ENCODE measurements around the gene ADAM12.

The ADAM12 gene

DNA sequence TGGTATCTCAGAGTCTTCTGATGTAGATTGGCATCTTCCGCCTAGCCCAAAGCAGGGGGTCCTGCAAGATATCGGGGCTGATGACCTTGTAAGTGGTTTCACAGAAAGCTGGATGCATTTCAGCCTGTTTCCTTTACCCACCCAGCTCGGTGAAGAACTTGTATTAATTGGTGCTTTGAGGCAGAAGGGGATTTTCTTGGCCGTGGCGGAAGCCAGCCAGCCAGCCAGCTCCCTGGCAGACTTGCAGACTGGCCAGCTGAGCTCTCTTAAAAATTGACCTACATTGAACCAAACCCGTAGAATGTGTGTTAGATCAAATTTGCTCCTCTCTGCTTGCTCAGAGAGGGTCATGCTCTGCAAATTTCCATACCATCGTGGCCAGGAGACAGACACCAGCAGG lies 218.4 kb downstream of the ADAM12 start:
- H3K4me1 ChIP-seq (ENCODE audit: control insufficient read depth in 1 of 2, insufficient read depth in 2 of 2, low read length in 2 of 2), result no peaks in the 10 kb centered on the region
- H3K9me3 ChIP-seq (ENCODE audit: control insufficient read depth in 1 of 2, low read length in 2 of 2), result no peaks in the 10 kb centered on the region
- H3K27me3 ChIP-seq (ENCODE audit: control insufficient read depth in 1 of 2, insufficient read depth in 2 of 2, low read length in 2 of 2), result no peaks in the 10 kb centered on the region
- no peak overlapping the region for H3K4me3 ChIP-seq (ENCODE audit: low read depth in 1 of 2, low read length in 2 of 2)
- H3K27ac ChIP-seq (ENCODE audit: low read depth, low read length), result no peak overlapping the region
- no peaks in the 10 kb centered on the region for H3K36me3 ChIP-seq (ENCODE audit: control insufficient read depth in 1 of 2, insufficient read depth in 2 of 2, low read length in 2 of 2)
- H3K9ac ChIP-seq (ENCODE audit: low read depth in 1 of 2, low read length in 2 of 2), result no peak overlapping the region

GRCh38 chr10:126166797-126167196 lies 221.5 kb downstream of the ADAM12 start:
- Histone ChIP-seq H3K9me3 (ENCODE audit: control insufficient read depth in 1 of 2, low read length in 2 of 2) (no peaks in the 10 kb centered on the region), H3K9ac (ENCODE audit: low read depth in 1 of 2, low read length in 2 of 2) (no peak overlapping the region), H3K27me3 (ENCODE audit: control insufficient read depth in 1 of 2, insufficient read depth in 2 of 2, low read length in 2 of 2) (no peaks in the 10 kb centered on the region), H3K4me3 (ENCODE audit: low read depth in 1 of 2, low read length in 2 of 2) (no peak overlapping the region), H3K4me1 (ENCODE audit: control insufficient read depth in 1 of 2, insufficient read depth in 2 of 2, low read length in 2 of 2) (no peaks in the 10 kb centered on the region), H3K27ac (ENCODE audit: low read depth, low read length) (no peak overlapping the region), H3K36me3 (ENCODE audit: control insufficient read depth in 1 of 2, insufficient read depth in 2 of 2, low read length in 2 of 2) (no peaks in the 10 kb centered on the region)

DNA sequence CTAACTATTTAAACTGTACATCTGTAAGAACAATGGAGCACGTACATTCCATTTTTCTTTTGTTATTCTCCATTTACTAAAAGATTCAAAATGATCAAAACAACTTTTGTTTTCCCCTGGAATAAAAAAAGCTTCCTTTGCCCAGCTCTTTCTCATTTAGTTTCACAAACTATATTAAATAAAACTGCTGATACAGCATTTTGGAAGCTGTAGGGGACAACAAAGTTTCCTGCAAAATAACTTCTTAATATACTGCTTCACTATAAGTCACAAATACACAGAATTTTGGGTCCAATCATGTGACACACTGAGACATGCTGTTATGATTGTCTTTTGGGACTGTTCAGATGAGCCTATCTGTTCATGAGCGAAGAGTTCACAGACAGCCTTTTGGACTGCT lies 222.4 kb downstream of the ADAM12 start:
- no peaks in the 10 kb centered on the region for H3K9me3 ChIP-seq (ENCODE audit: control insufficient read depth in 1 of 2, low read length in 2 of 2)
- H3K27ac ChIP-seq (ENCODE audit: low read depth, low read length), result no peak overlapping the region
- no peaks in the 10 kb centered on the region for H3K4me1 ChIP-seq (ENCODE audit: control insufficient read depth in 1 of 2, insufficient read depth in 2 of 2, low read length in 2 of 2)
- H3K27me3 ChIP-seq (ENCODE audit: control insufficient read depth in 1 of 2, insufficient read depth in 2 of 2, low read length in 2 of 2), result no peaks in the 10 kb centered on the region
- no peaks in the 10 kb centered on the region for H3K36me3 ChIP-seq (ENCODE audit: control insufficient read depth in 1 of 2, insufficient read depth in 2 of 2, low read length in 2 of 2)
- H3K4me3 ChIP-seq (ENCODE audit: low read depth in 1 of 2, low read length in 2 of 2), result no peak overlapping the region
- no peak overlapping the region for H3K9ac ChIP-seq (ENCODE audit: low read depth in 1 of 2, low read length in 2 of 2)

DNA sequence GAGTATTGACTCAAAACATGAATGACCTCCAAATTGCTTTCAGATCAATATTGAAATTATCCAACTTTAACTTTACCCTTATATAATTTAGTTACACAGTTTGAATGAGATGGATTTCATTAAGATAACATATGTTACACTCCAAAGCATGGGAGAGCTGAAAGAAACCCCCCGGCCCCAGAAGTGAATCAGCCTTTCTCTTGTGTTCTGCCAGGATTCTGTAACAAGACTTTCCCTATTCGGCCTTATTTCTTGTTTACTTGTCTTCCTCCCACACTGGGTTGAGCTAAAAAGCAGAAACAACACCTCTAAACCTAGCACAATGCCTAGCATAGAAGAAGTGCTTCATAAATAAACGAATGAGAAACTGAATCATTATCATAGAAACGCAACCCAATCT lies 224.8 kb downstream of the ADAM12 start:
- Histone ChIP-seq H3K27me3 (ENCODE audit: control insufficient read depth in 1 of 2, insufficient read depth in 2 of 2, low read length in 2 of 2) (peaks cover 0 to 3% of the 10 kb centered on the region in 2 donors), H3K4me3 (ENCODE audit: low read depth in 1 of 2, low read length in 2 of 2) (no peak overlapping the region), H3K9me3 (ENCODE audit: control insufficient read depth in 1 of 2, low read length in 2 of 2) (no peaks in the 10 kb centered on the region), H3K36me3 (ENCODE audit: control insufficient read depth in 1 of 2, insufficient read depth in 2 of 2, low read length in 2 of 2) (no peaks in the 10 kb centered on the region), H3K4me1 (ENCODE audit: control insufficient read depth in 1 of 2, insufficient read depth in 2 of 2, low read length in 2 of 2) (no peaks in the 10 kb centered on the region), H3K27ac (ENCODE audit: low read depth, low read length) (no peak overlapping the region), H3K9ac (ENCODE audit: low read depth in 1 of 2, low read length in 2 of 2) (no peak overlapping the region)

DNA sequence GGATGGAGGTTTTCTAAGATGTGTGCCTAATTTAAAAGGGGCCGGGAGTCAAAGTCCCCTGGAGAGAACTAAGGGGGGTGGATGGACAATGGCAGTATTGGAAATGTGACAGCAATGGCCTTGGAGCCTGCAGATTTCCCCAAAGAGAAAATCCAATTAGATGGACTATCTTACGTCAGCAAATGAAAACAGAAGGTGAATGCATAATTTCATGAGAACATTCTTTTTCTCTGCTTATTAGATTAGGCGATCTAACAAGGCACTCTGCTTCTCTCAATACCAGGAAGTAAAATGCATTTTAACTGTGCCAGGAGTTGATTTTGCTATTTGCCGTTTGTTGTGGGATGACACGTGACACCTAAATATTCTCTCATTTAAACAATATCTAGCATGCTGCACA lies 226.6 kb downstream of the ADAM12 start:
- H3K4me1 ChIP-seq (ENCODE audit: control insufficient read depth in 1 of 2, insufficient read depth in 2 of 2, low read length in 2 of 2), result no peaks in the 10 kb centered on the region
- H3K27me3 ChIP-seq (ENCODE audit: control insufficient read depth in 1 of 2, insufficient read depth in 2 of 2, low read length in 2 of 2), result peaks cover 0 to 5% of the 10 kb centered on the region in 2 donors
- no peaks in the 10 kb centered on the region for H3K9me3 ChIP-seq (ENCODE audit: control insufficient read depth in 1 of 2, low read length in 2 of 2)
- no peak overlapping the region for H3K27ac ChIP-seq (ENCODE audit: low read depth, low read length)
- H3K9ac ChIP-seq (ENCODE audit: low read depth in 1 of 2, low read length in 2 of 2), result no peak overlapping the region
- no peaks in the 10 kb centered on the region for H3K36me3 ChIP-seq (ENCODE audit: control insufficient read depth in 1 of 2, insufficient read depth in 2 of 2, low read length in 2 of 2)
- H3K4me3 ChIP-seq (ENCODE audit: low read depth in 1 of 2, low read length in 2 of 2), result no peak overlapping the region

DNA sequence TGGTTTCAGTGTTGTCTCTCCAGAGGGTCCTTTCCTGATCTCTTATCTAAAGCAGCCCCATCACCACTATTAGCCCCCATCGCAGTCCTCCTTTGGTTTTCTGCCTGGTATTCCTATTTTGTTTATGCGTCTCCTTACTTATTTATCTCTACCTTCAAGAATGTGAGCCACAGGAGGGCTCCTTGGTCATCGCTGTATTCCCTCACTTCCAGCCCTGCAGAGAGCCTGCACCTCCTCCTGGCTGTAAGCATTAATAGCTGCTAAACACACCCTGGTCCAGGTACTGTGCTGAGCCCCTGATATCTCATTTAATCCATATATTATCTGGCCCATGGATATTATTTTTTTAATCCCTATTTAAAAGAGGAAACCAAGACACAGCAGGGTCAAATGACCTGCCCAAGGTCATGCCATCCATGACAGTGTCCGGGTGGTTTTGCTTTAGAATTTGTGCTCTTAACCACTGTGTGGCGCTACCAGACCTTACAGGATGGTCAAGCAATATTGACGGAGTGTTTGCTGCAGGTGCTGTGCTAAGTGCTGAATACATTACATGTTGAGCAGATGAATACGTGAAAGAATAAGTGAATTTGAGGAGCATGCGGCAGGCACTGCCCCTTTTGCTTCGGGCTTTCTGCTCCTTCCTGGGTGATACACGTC lies 227.2 kb downstream of the ADAM12 start:
- H3K9me3 ChIP-seq (ENCODE audit: control insufficient read depth in 1 of 2, low read length in 2 of 2), result no peaks in the 10 kb centered on the region
- no peaks in the 10 kb centered on the region for H3K36me3 ChIP-seq (ENCODE audit: control insufficient read depth in 1 of 2, insufficient read depth in 2 of 2, low read length in 2 of 2)
- peaks cover 0 to 5% of the 10 kb centered on the region in 2 donors for H3K27me3 ChIP-seq (ENCODE audit: control insufficient read depth in 1 of 2, insufficient read depth in 2 of 2, low read length in 2 of 2)
- H3K4me1 ChIP-seq (ENCODE audit: control insufficient read depth in 1 of 2, insufficient read depth in 2 of 2, low read length in 2 of 2), result no peaks in the 10 kb centered on the region
- H3K9ac ChIP-seq (ENCODE audit: low read depth in 1 of 2, low read length in 2 of 2), result no peak overlapping the region
- no peak overlapping the region for H3K4me3 ChIP-seq (ENCODE audit: low read depth in 1 of 2, low read length in 2 of 2)
- no peak overlapping the region for H3K27ac ChIP-seq (ENCODE audit: low read depth, low read length)

GRCh38 chr10:126160571-126160970 lies 227.7 kb downstream of the ADAM12 start:
- peaks cover 0 to 5% of the 10 kb centered on the region in 2 donors for H3K27me3 ChIP-seq (ENCODE audit: control insufficient read depth in 1 of 2, insufficient read depth in 2 of 2, low read length in 2 of 2)
- no peak overlapping the region for H3K27ac ChIP-seq (ENCODE audit: low read depth, low read length)
- H3K4me3 ChIP-seq (ENCODE audit: low read depth in 1 of 2, low read length in 2 of 2), result no peak overlapping the region
- H3K9me3 ChIP-seq (ENCODE audit: control insufficient read depth in 1 of 2, low read length in 2 of 2), result no peaks in the 10 kb centered on the region
- H3K4me1 ChIP-seq (ENCODE audit: control insufficient read depth in 1 of 2, insufficient read depth in 2 of 2, low read length in 2 of 2), result no peaks in the 10 kb centered on the region
- no peaks in the 10 kb centered on the region for H3K36me3 ChIP-seq (ENCODE audit: control insufficient read depth in 1 of 2, insufficient read depth in 2 of 2, low read length in 2 of 2)
- H3K9ac ChIP-seq (ENCODE audit: low read depth in 1 of 2, low read length in 2 of 2), result no peak overlapping the region

DNA sequence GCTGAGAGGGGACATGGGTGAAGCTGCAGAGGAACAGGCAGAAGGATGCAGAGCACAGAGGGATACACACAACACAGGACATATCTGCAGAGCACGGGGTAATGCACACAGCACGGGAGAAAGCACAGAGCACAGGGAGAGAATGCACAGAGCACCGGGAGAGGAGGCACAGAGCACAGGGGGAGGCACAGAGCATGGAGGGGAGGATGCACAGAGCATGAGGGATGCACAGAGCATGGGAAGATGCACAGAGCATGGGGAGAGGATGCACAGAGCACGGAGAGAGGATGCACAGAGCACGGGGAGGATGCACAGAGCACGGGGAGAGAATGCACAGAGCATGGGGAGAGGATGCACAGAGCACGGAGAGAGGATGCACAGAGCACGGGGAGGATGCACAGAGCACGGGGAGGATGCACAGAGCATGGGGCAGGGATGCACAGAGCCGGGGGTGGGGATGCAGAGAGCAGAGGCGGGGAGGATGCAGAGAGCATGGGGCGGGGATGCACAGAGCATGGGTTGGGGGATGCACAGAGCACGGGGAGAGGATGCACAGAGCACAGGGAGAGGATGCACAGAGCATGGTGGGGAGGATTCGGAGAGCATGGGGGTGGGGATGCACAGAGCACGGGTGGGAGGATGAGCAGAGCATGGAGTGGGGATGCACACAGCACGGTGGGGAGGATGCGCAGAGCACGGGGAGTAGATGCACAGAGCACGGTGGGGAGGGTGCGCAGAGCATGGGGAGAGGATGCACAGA lies 230.0 kb downstream of the ADAM12 start:
- H3K27me3 ChIP-seq (ENCODE audit: control insufficient read depth in 1 of 2, insufficient read depth in 2 of 2, low read length in 2 of 2), result peaks cover 0 to 5% of the 10 kb centered on the region in 2 donors
- no peak overlapping the region for H3K9ac ChIP-seq (ENCODE audit: low read depth in 1 of 2, low read length in 2 of 2)
- H3K27ac ChIP-seq (ENCODE audit: low read depth, low read length), result no peak overlapping the region
- no peaks in the 10 kb centered on the region for H3K4me1 ChIP-seq (ENCODE audit: control insufficient read depth in 1 of 2, insufficient read depth in 2 of 2, low read length in 2 of 2)
- H3K9me3 ChIP-seq (ENCODE audit: control insufficient read depth in 1 of 2, low read length in 2 of 2), result no peaks in the 10 kb centered on the region
- H3K36me3 ChIP-seq (ENCODE audit: control insufficient read depth in 1 of 2, insufficient read depth in 2 of 2, low read length in 2 of 2), result no peaks in the 10 kb centered on the region
- no peak overlapping the region for H3K4me3 ChIP-seq (ENCODE audit: low read depth in 1 of 2, low read length in 2 of 2)

DNA sequence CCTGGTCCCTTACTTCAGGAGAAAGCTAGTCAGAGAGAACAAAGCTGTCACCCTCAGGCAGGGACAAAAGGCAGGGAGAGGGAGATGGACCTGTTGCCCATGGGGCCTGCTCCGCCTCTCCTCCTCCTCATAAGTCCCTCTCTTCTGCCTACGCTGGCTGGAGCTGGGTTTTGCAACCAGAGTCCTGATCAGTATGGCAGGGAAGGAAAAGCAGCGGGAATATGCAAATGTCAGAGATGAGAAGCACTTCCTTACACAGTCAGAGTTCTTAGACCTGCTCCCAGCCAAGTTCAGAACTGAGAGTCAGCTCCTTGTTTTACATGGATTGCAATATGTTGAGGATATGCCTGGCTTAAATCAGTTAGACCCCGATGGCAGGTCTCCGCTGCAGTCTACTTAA lies 231.1 kb downstream of the ADAM12 start:
- H3K4me1 ChIP-seq (ENCODE audit: control insufficient read depth in 1 of 2, insufficient read depth in 2 of 2, low read length in 2 of 2), result no peaks in the 10 kb centered on the region
- no peaks in the 10 kb centered on the region for H3K9me3 ChIP-seq (ENCODE audit: control insufficient read depth in 1 of 2, low read length in 2 of 2)
- H3K9ac ChIP-seq (ENCODE audit: low read depth in 1 of 2, low read length in 2 of 2), result no peak overlapping the region
- no peak overlapping the region for H3K27ac ChIP-seq (ENCODE audit: low read depth, low read length)
- peaks cover 0 to 5% of the 10 kb centered on the region in 2 donors for H3K27me3 ChIP-seq (ENCODE audit: control insufficient read depth in 1 of 2, insufficient read depth in 2 of 2, low read length in 2 of 2)
- no peak overlapping the region for H3K4me3 ChIP-seq (ENCODE audit: low read depth in 1 of 2, low read length in 2 of 2)
- H3K36me3 ChIP-seq (ENCODE audit: control insufficient read depth in 1 of 2, insufficient read depth in 2 of 2, low read length in 2 of 2), result no peaks in the 10 kb centered on the region

- H3K27ac ChIP-seq (ENCODE audit: low read depth, low read length), result no peak overlapping the region
- H3K27me3 ChIP-seq (ENCODE audit: control insufficient read depth in 1 of 2, insufficient read depth in 2 of 2, low read length in 2 of 2), result peaks cover 0 to 5% of the 10 kb centered on the region in 2 donors
- H3K9me3 ChIP-seq (ENCODE audit: control insufficient read depth in 1 of 2, low read length in 2 of 2), result no peaks in the 10 kb centered on the region
- H3K36me3 ChIP-seq (ENCODE audit: control insufficient read depth in 1 of 2, insufficient read depth in 2 of 2, low read length in 2 of 2), result no peaks in the 10 kb centered on the region
- H3K4me3 ChIP-seq (ENCODE audit: low read depth in 1 of 2, low read length in 2 of 2), result no peak overlapping the region
- no peak overlapping the region for H3K9ac ChIP-seq (ENCODE audit: low read depth in 1 of 2, low read length in 2 of 2)
- H3K4me1 ChIP-seq (ENCODE audit: control insufficient read depth in 1 of 2, insufficient read depth in 2 of 2, low read length in 2 of 2), result no peaks in the 10 kb centered on the region
Observed at GRCh38 chr10:126156503-126156902, 231.8 kb downstream of the ADAM12 start.
